GM18508 (cell line): ENCODE measurements around the gene HMGN3.

Experiments
- ATAC-seq: cut with Tn5 transposase; IDR thresholded peaks from one replicate; pipeline ENCODE4 v1.9.1; 2021; ENCODE audit warnings: moderate number of reproducible peaks; ENCODE audit not compliant: insufficient read depth, unreplicated experiment

Gene HMGN3

GRCh38 chr6:79188885-79189480 is 45.5 kb downstream of the HMGN3 start:
- no peak for ATAC-seq

GRCh38 chr6:79188107-79188506 is 46.4 kb downstream of the HMGN3 start:
- no peak for ATAC-seq

GRCh38 chr6:79186564-79186963 is 47.9 kb downstream of the HMGN3 start:
- no peak for ATAC-seq

- ATAC-seq: no peak
These were observed 49.8 kb downstream of the HMGN3 start for GRCh38 chr6:79184641-79185040.

GRCh38 chr6:79184086-79184485 is 50.4 kb downstream of the HMGN3 start:
- no peak for ATAC-seq

GRCh38 chr6:79180052-79180451 is 54.4 kb downstream of the HMGN3 start:
- ATAC-seq: no peak

GRCh38 chr6:79173378-79173777 is 61.1 kb downstream of the HMGN3 start:
- no peak for ATAC-seq

- ATAC-seq: no peak
These were observed 63.5 kb downstream of the HMGN3 start for GRCh38 chr6:79170959-79171358.

GRCh38 chr6:79170431-79170830 is 64.1 kb downstream of the HMGN3 start:
- ATAC-seq: no peak

- ATAC-seq: no peak
These were observed 65.8 kb downstream of the HMGN3 start for GRCh38 chr6:79168695-79168980.

- no peak for ATAC-seq
These were observed 66.4 kb downstream of the HMGN3 start for GRCh38 chr6:79167931-79168694.

- ATAC-seq: no peak
These were observed 74.6 kb downstream of the HMGN3 start for GRCh38 chr6:79159846-79160245.

GRCh38 chr6:79158856-79159516 is 75.5 kb downstream of the HMGN3 start:
- ATAC-seq: no peak

GRCh38 chr6:79157961-79158644 is 76.4 kb downstream of the HMGN3 start:
- no peak for ATAC-seq

GRCh38 chr6:79152269-79152737 is 82.2 kb downstream of the HMGN3 start:
- ATAC-seq: no peak
